Measurements from ENCODE around the gene POU2F2. TPM values are rescaled to one million over a fixed set of nuclear protein-coding genes. Genes with fewer than 3 reads are reported as not detected.

POU2F2 gene
- polyA plus RNA-seq, 1 of the 3 experiments (the other 2 are of a cell fraction) = 0.49 TPM

DNA sequence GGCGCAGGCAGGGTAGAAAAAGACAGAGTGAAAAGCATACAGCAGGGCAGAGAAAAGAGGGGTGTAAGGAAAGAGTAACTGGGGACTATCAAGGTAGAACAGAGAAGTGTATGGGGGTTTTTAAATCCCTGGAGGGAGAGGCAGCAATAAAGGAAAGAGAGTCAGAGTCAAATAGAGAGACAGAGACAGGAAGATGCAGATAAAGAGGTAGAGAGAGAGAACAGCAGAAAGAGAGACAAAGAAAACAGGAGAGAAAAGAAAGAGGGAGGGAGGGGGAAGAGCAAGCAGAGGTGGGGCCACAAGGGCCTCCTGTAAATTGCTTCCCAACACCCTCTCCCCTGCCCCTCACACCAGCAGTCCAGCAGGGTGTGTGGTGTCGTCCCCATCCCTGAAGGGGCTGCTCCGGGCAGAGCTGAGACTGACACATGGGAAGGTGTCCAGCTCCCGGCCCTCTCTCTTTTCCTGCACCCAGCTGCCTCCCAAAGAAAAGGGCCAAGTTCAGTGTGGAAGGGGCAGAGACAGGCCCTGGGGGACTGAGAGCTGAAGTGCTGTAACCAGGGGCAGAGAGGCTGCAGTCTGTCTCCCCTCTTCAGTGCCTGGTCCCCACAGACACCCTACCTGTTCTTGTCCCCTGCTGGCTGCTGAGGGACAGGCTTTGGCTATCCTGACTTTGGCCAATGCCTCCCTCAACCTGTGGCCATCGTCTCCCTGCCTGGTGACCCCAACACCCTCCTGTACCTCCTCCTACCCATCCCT, 17.4 kb upstream of the POU2F2 start:
- no peak overlapping the region for H3K4me2 ChIP-seq
- H3K9me3 ChIP-seq = no peaks in the 10 kb centered on the region
- H3K79me2 ChIP-seq (ENCODE audit: insufficient read depth) = no peaks in the 10 kb centered on the region
- H3K36me3 ChIP-seq (replicated peaks in 1 of 2; ENCODE audit: control insufficient read depth in 1 of 2, insufficient read depth in 2 of 2, low read length in 1 of 2) = no peaks in the 10 kb centered on the region
- H2AFZ ChIP-seq (ENCODE audit: low read depth) = no peak overlapping the region
- H4K20me1 ChIP-seq (ENCODE audit: insufficient read depth) = no peaks in the 10 kb centered on the region
- no peak overlapping the region for H3K27ac ChIP-seq (ENCODE audit: low read depth in 2 of 2, low read length in 1 of 2)
- no peaks in the 10 kb centered on the region for H3K9me2 ChIP-seq
- H3K4me3 ChIP-seq (ENCODE audit: low read depth in 2 of 2, low read length in 1 of 2) = no peak overlapping the region
- H3F3A ChIP-seq (replicated peaks; ENCODE audit: insufficient read depth) = no peaks in the 10 kb centered on the region
- TF ChIP-seq MXI1 (IDR thresholded peaks at IDR 0.05; ENCODE audit: low read depth, low read length) (no peak), SMC3 (IDR thresholded peaks at IDR 0.05; ENCODE audit: low read depth, low read length) (no peak), MEF2A (IDR thresholded peaks at IDR 0.05; ENCODE audit: borderline replicate concordance, low read depth) (no peak), NFIC (IDR thresholded peaks at IDR 0.05; ENCODE audit: borderline replicate concordance) (no peak), RXRA (IDR thresholded peaks at IDR 0.05; ENCODE audit: borderline replicate concordance, low read depth) (no peak), RFX5 (IDR thresholded peaks at IDR 0.05; ENCODE audit: low read length) (no peak), CHD2 (IDR thresholded peaks at IDR 0.05; ENCODE audit: low read length, partially characterized antibody) (no peak), RCOR1 (IDR thresholded peaks at IDR 0.05; ENCODE audit: low read length) (no peak), ELF1 (IDR thresholded peaks at IDR 0.05) (no peak), TEAD4 (IDR thresholded peaks at IDR 0.05; ENCODE audit: borderline replicate concordance, insufficient read depth) (no peak), SIN3A (IDR thresholded peaks at IDR 0.05; ENCODE audit: borderline replicate concordance, low read depth, low read length) (no peak), JUND (IDR thresholded peaks at IDR 0.05) (no peak)
- TF ChIP-seq, protein P1, sequence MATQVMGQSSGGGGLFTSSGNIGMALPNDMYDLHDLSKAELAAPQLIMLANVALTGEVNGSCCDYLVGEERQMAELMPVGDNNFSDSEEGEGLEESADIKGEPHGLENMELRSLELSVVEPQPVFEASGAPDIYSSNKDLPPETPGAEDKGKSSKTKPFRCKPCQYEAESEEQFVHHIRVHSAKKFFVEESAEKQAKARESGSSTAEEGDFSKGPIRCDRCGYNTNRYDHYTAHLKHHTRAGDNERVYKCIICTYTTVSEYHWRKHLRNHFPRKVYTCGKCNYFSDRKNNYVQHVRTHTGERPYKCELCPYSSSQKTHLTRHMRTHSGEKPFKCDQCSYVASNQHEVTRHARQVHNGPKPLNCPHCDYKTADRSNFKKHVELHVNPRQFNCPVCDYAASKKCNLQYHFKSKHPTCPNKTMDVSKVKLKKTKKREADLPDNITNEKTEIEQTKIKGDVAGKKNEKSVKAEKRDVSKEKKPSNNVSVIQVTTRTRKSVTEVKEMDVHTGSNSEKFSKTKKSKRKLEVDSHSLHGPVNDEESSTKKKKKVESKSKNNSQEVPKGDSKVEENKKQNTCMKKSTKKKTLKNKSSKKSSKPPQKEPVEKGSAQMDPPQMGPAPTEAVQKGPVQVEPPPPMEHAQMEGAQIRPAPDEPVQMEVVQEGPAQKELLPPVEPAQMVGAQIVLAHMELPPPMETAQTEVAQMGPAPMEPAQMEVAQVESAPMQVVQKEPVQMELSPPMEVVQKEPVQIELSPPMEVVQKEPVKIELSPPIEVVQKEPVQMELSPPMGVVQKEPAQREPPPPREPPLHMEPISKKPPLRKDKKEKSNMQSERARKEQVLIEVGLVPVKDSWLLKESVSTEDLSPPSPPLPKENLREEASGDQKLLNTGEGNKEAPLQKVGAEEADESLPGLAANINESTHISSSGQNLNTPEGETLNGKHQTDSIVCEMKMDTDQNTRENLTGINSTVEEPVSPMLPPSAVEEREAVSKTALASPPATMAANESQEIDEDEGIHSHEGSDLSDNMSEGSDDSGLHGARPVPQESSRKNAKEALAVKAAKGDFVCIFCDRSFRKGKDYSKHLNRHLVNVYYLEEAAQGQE (IDR thresholded peaks at IDR 0.05; ENCODE audit: low read depth, low read length) = no peak
- WGBS (ENCODE audit: low lambda C conversion rate) = 52% methylated on average over 3 of the region's 5 CpGs
- H3K4me1 ChIP-seq (ENCODE audit: control insufficient read depth in 1 of 2, insufficient read depth in 2 of 2, low read depth in 1 of 2, low read length in 1 of 2) = peaks cover 0 to 13% of the 10 kb centered on the region in 2 experiments; a peak in 1 of 4 replicates
- DNase-seq = peak; percentile 36
- ChIA-PET POLR2A (no interaction called here), CTCF (interaction anchor here (0.9 to 1.7 kb wide), 6 partner anchors 10 to 41 kb away, joined by 3 to 4 read pairs (median 4); no protein-coding TSS in a partner anchor)
- peaks cover 21% of the 10 kb centered on the region; the same call in 1 of the 2 replicates for H3K27me3 ChIP-seq (ENCODE audit: insufficient read depth)
- H3K9ac ChIP-seq = no peak overlapping the region

DNA sequence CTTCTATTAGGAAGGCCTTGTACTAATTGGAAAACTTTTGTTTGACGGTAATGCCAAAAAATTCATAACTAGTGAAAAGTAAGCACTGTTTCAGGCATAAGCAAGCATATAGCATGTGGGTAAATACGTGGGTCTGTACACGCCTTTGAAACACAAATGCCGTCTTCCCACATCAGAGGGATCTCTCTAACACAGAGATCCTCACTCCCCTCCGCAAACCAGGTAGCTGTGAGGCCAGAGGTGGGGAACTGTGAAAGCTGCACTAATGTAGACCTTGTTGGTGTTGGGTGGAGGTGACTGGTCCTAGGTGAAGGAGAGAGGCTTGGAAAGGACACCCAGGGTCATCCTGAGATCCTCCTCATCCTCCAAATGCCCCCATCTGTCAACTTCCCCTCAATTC, 16.0 kb upstream of the POU2F2 start:
- H2AFZ ChIP-seq (ENCODE audit: low read depth) = no peak overlapping the region
- H3K9me3 ChIP-seq = no peaks in the 10 kb centered on the region
- no peaks in the 10 kb centered on the region for H4K20me1 ChIP-seq (ENCODE audit: insufficient read depth)
- 67% methylated on average over 5 of the region's 5 CpGs for WGBS (ENCODE audit: low lambda C conversion rate)
- TF ChIP-seq, protein P2, sequence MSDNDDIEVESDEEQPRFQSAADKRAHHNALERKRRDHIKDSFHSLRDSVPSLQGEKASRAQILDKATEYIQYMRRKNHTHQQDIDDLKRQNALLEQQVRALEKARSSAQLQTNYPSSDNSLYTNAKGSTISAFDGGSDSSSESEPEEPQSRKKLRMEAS (IDR thresholded peaks at IDR 0.05; ENCODE audit: low read depth) = no peak
- TF ChIP-seq NFIC (IDR thresholded peaks at IDR 0.05; ENCODE audit: borderline replicate concordance) (no peak), MEF2A (IDR thresholded peaks at IDR 0.05; ENCODE audit: borderline replicate concordance, low read depth) (no peak), RFX5 (IDR thresholded peaks at IDR 0.05; ENCODE audit: low read length) (no peak), RXRA (IDR thresholded peaks at IDR 0.05; ENCODE audit: borderline replicate concordance, low read depth) (no peak)
- TF ChIP-seq, protein P3, sequence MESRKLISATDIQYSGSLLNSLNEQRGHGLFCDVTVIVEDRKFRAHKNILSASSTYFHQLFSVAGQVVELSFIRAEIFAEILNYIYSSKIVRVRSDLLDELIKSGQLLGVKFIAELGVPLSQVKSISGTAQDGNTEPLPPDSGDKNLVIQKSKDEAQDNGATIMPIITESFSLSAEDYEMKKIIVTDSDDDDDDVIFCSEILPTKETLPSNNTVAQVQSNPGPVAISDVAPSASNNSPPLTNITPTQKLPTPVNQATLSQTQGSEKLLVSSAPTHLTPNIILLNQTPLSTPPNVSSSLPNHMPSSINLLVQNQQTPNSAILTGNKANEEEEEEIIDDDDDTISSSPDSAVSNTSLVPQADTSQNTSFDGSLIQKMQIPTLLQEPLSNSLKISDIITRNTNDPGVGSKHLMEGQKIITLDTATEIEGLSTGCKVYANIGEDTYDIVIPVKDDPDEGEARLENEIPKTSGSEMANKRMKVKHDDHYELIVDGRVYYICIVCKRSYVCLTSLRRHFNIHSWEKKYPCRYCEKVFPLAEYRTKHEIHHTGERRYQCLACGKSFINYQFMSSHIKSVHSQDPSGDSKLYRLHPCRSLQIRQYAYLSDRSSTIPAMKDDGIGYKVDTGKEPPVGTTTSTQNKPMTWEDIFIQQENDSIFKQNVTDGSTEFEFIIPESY (IDR thresholded peaks at IDR 0.05; ENCODE audit: borderline replicate concordance, low read depth) = no peak
- ChIA-PET CTCF (interaction anchor here (0.9 to 1.7 kb wide), 5 partner anchors 10 to 39 kb away, joined by 3 to 4 read pairs (median 3); no protein-coding TSS in a partner anchor), POLR2A (interaction anchor here (0.9 kb wide), 1 partner anchor 67 kb away, joined by 3 read pairs; no protein-coding TSS in a partner anchor)
- H3K36me3 ChIP-seq (replicated peaks in 1 of 2; ENCODE audit: control insufficient read depth in 1 of 2, insufficient read depth in 2 of 2, low read length in 1 of 2) = no peaks in the 10 kb centered on the region
- no peak overlapping the region for H3K27ac ChIP-seq (ENCODE audit: low read depth in 2 of 2, low read length in 1 of 2)
- peaks cover 14% of the 10 kb centered on the region; the same call in 1 of the 2 replicates for H3K27me3 ChIP-seq (ENCODE audit: insufficient read depth)
- no peaks in the 10 kb centered on the region for H3K9me2 ChIP-seq
- H3K9ac ChIP-seq = no peak overlapping the region
- no peak for DNase-seq
- H3K4me3 ChIP-seq (ENCODE audit: low read depth in 2 of 2, low read length in 1 of 2) = no peak overlapping the region
- peaks cover 0 to 18% of the 10 kb centered on the region in 2 experiments; a peak in 1 of 4 replicates for H3K4me1 ChIP-seq (ENCODE audit: control insufficient read depth in 1 of 2, insufficient read depth in 2 of 2, low read depth in 1 of 2, low read length in 1 of 2)
- H3F3A ChIP-seq (replicated peaks; ENCODE audit: insufficient read depth) = no peaks in the 10 kb centered on the region
- H3K79me2 ChIP-seq (ENCODE audit: insufficient read depth) = no peaks in the 10 kb centered on the region
- H3K4me2 ChIP-seq = no peak overlapping the region

Measured in SK-N-SH (cell line).